ENCODE data around the gene SPRY4.

SPRY4 gene

DNA sequence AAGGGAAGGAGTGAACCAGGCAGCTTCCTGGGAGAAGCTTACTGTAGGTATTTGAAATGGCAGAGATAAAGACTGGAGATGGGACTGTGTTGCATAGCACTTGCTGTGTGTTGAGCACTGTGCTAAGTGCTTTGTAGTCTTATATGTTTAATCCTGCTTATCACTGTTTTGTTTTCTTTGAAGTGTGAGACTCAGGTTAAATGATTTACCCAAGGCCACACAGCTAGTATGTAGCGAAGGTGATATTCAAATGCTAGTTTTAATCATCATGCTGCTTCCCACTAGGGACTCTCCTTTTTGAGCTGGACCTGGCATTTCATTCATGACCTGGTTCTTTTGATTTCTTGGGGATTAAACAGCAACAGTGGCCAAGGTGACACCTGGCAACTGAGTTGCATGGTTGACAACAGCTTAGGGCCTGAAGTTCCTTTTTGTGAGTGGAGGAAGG is 35.3 kb upstream of the SPRY4 start:
- H3K27ac ChIP-seq, result no peak overlapping the region
- TF ChIP-seq, protein P1, sequence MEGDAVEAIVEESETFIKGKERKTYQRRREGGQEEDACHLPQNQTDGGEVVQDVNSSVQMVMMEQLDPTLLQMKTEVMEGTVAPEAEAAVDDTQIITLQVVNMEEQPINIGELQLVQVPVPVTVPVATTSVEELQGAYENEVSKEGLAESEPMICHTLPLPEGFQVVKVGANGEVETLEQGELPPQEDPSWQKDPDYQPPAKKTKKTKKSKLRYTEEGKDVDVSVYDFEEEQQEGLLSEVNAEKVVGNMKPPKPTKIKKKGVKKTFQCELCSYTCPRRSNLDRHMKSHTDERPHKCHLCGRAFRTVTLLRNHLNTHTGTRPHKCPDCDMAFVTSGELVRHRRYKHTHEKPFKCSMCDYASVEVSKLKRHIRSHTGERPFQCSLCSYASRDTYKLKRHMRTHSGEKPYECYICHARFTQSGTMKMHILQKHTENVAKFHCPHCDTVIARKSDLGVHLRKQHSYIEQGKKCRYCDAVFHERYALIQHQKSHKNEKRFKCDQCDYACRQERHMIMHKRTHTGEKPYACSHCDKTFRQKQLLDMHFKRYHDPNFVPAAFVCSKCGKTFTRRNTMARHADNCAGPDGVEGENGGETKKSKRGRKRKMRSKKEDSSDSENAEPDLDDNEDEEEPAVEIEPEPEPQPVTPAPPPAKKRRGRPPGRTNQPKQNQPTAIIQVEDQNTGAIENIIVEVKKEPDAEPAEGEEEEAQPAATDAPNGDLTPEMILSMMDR (conservative IDR thresholded peaks at IDR 0.05), result no peak
- TF ChIP-seq ZFX (IDR thresholded peaks at IDR 0.05), result no peak

GRCh38 chr5:142358648-142359047 is 33.8 kb upstream of the SPRY4 start:
- no peak for TF ChIP-seq ZFX (IDR thresholded peaks at IDR 0.05)
- TF ChIP-seq, protein P1 (conservative IDR thresholded peaks at IDR 0.05), result no peak
- no peak overlapping the region for H3K27ac ChIP-seq

DNA sequence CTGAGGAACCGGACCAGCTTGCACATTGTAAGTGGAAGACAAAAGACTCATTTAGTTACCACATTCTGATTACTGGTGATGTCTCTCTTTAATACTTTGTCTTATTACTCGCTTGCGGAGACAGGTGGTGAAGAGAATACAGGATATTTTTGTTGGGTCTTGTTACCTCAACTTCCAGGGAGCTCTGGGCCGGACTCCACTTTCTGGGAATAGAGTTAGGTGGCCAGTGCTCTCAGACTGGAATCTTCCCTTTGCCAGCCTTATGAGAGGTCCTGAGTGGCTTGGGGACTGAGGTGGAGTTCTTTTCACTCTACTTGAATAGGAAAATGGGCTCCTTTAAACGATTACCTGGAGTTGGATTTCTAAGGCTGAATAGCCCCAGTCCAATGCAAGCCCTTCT is 33.3 kb upstream of the SPRY4 start:
- no peak overlapping the region for H3K27ac ChIP-seq
- TF ChIP-seq ZFX (IDR thresholded peaks at IDR 0.05), result no peak
- TF ChIP-seq, protein P1 (conservative IDR thresholded peaks at IDR 0.05), result no peak

GRCh38 chr5:142357469-142358090 is 32.8 kb upstream of the SPRY4 start:
- no peak for TF ChIP-seq ZFX (IDR thresholded peaks at IDR 0.05)
- TF ChIP-seq, protein P1 (conservative IDR thresholded peaks at IDR 0.05), result no peak
- peak overlapping the region; percentile 64 for H3K27ac ChIP-seq

DNA sequence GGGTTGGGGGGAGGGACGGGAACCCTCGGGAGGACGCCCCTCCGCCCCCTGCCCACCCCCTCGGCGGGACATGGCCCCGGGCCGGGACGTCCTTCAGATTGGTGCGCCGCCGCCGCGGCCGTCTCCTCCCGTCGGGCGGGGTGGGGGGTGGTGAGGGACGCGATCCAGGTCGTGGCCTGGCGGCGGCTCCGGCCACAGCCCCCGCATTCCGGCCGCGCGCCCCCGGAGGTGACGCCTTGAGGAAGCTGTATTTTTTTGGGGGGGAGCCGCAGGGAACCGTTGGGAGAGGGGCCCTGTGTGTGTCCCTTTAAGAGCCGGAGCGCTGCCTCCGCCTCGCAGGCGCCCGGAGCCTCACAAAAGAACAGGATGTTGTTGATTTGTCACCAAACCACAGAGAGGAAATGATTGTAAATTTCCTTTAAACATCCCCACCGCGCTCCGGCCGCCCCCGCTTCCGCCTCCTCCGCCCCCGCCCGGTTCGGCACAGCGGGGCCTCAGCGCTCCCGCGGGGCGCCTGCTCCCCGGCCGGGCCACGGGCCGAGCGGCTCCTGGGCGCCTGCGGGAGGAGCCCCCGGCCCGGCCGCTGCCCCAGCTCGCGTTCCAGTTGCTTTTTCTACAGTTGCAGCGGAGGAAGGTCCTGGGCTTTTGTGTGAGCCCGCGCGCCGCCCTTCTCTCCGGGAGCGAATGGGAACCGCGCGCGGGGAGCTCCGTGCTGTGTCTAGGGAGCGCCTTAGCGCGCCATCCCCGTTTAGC is 32.1 kb upstream of the SPRY4 start:
- TF ChIP-seq, protein P1 (conservative IDR thresholded peaks at IDR 0.05), result no peak
- TF ChIP-seq ZFX (IDR thresholded peaks at IDR 0.05), result no peak
- peak overlapping the region; percentile 64 for H3K27ac ChIP-seq

DNA sequence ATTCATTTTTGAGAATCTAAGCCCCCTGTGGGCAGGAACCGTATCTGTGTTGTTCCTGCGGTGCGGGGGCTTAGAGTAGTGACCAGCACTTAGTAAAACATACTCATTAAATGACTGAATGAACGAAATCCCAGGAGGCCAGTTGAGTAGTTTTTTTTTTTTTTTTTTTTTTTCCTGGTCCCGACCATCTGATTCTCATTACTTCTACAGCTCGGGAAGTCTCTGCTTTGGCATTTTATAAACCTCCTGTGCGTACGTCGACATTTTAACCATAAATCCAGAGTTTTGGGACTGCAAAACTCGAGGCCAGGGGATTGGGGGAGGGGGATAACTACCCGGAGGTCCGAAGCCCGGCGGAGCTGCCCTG is 31.5 kb upstream of the SPRY4 start:
- TF ChIP-seq, protein P1 (conservative IDR thresholded peaks at IDR 0.05), result no peak
- no peak for TF ChIP-seq ZFX (IDR thresholded peaks at IDR 0.05)
- peak overlapping the region; percentile 64 for H3K27ac ChIP-seq

GRCh38 chr5:142353071-142353472 is 28.3 kb upstream of the SPRY4 start:
- TF ChIP-seq, protein P1 (conservative IDR thresholded peaks at IDR 0.05), result no peak
- TF ChIP-seq ZFX (IDR thresholded peaks at IDR 0.05), result no peak
- no peak overlapping the region for H3K27ac ChIP-seq

Data from C4-2B (cell line).